HG03354 (cell line): ENCODE data around the gene RFPL3.
"Not testable (repeated sequence)": the region's sequence is repeated elsewhere in the genome, so short reads cannot be mapped to it uniquely, and the experiment has no call there.

Experiments
- ATAC-seq: cut with Tn5 transposase; IDR thresholded peaks from one replicate; pipeline ENCODE4 v1.9.1; 2021; ENCODE audit warnings: mild to moderate bottlenecking; ENCODE audit not compliant: unreplicated experiment, poor library complexity, severe bottlenecking

The RFPL3 gene

GRCh38 chr22:32343941-32344340 lies 13.7 kb upstream of the RFPL3 start:
- ATAC-seq = no peak

GRCh38 chr22:32348031-32348611 lies 9.5 kb upstream of the RFPL3 start:
- no peak for ATAC-seq

- ATAC-seq = not testable (repeated sequence)
Measured at GRCh38 chr22:32351875-32352274, 5.8 kb upstream of the RFPL3 start.

- no peak for ATAC-seq
Measured at GRCh38 chr22:32352681-32353080, 5.0 kb upstream of the RFPL3 start.

- ATAC-seq = no peak
Measured at GRCh38 chr22:32353292-32353691, 4.4 kb upstream of the RFPL3 start.

GRCh38 chr22:32353840-32354239 lies 3.8 kb upstream of the RFPL3 start:
- ATAC-seq = no peak

GRCh38 chr22:32354360-32355351 lies 3.0 kb upstream of the RFPL3 start:
- ATAC-seq = no peak

GRCh38 chr22:32355760-32356159 lies 1.9 kb upstream of the RFPL3 start:
- no peak for ATAC-seq

- ATAC-seq = not testable (repeated sequence)
Measured at GRCh38 chr22:32360096-32360495, 2.4 kb downstream of the RFPL3 start.

- no peak for ATAC-seq
Measured at GRCh38 chr22:32361257-32361656, 3.6 kb downstream of the RFPL3 start.

GRCh38 chr22:32364210-32364609 lies 6.5 kb downstream of the RFPL3 start:
- no peak for ATAC-seq

GRCh38 chr22:32375678-32376450 lies 18.2 kb downstream of the RFPL3 start:
- no peak for ATAC-seq

GRCh38 chr22:32376681-32377080 lies 19.0 kb downstream of the RFPL3 start:
- ATAC-seq = no peak

GRCh38 chr22:32378707-32379272 lies 21.1 kb downstream of the RFPL3 start:
- ATAC-seq = no peak

GRCh38 chr22:32380991-32381390 lies 23.3 kb downstream of the RFPL3 start:
- no peak for ATAC-seq

- no peak for ATAC-seq
Measured at GRCh38 chr22:32385681-32386080, 28.0 kb downstream of the RFPL3 start.

- ATAC-seq = no peak
Measured at GRCh38 chr22:32389685-32390084, 32.0 kb downstream of the RFPL3 start.

GRCh38 chr22:32395107-32395506 lies 37.4 kb downstream of the RFPL3 start:
- ATAC-seq = no peak

- ATAC-seq = no peak
Measured at GRCh38 chr22:32396255-32396654, 38.6 kb downstream of the RFPL3 start.

- ATAC-seq = no peak
Measured at GRCh38 chr22:32396746-32397145, 39.1 kb downstream of the RFPL3 start.
